Calu3 (cell line): ENCODE results near the gene SLC35A2. TPM values are rescaled to one million over a fixed set of nuclear protein-coding genes. Genes with fewer than 3 reads are reported as not detected.
"Not testable (repeated sequence)": the region's sequence is repeated elsewhere in the genome, so short reads cannot be mapped to it uniquely, and the experiment has no call there.

Experiments used
- BruUV-seq: library from RNA; stranded (reverse); fragments of 400-500 nt; replicated peaks from 2 replicates; lab custom pipeline; 2021; lab: Mats Ljungman, UMichigan
- CTCF ChIA-PET: fragments of 300-600 bp; sonication (Branson Sonifier 250); formaldehyde crosslinking; loops from one replicate; lab custom pipeline; 2022; ENCODE audit warnings: antibody characterized with exemption; lab: Charles Lee
- DNase-seq: peaks from one replicate; pipeline ENCODE4 v3.0.0; 2022
- H3K27ac Mint-ChIP-seq: one replicate; pipeline ENCODE4 v1.8.0; 2022; ENCODE audit warnings: mixed read lengths; ENCODE audit not compliant: unreplicated experiment
- H3K27me3 Mint-ChIP-seq: one replicate; pipeline ENCODE4 v1.8.0; 2022; ENCODE audit warnings: mixed read lengths; ENCODE audit not compliant: unreplicated experiment
- H3K36me3 Mint-ChIP-seq: one replicate; pipeline ENCODE4 v1.8.0; 2022; ENCODE audit warnings: mild to moderate bottlenecking, moderate library complexity, mixed read lengths; ENCODE audit not compliant: insufficient read depth, unreplicated experiment
- H3K4me1 Mint-ChIP-seq: one replicate; pipeline ENCODE4 v1.8.0; 2022; ENCODE audit warnings: mild to moderate bottlenecking, low read depth, mixed read lengths; ENCODE audit not compliant: unreplicated experiment
- H3K4me3 Mint-ChIP-seq: one replicate; pipeline ENCODE4 v1.8.0; 2022; ENCODE audit warnings: mild to moderate bottlenecking, low read depth, moderate library complexity, mixed read lengths; ENCODE audit not compliant: unreplicated experiment
- H3K9me3 Mint-ChIP-seq: one replicate; pipeline ENCODE4 v1.8.0; 2022; ENCODE audit warnings: low read depth, mixed read lengths; ENCODE audit not compliant: unreplicated experiment
- CTCF ChIP-seq: fragments of 200-600 bp; IDR thresholded peaks from one replicate; pipeline ENCODE4 v1.8.0; 2022; ENCODE audit warnings: antibody characterized with exemption; ENCODE audit not compliant: unreplicated experiment
- intact Hi-C: fragments of 100-400 bp; cut with micrococcal nuclease; formaldehyde crosslinking; loops from one replicate; pipeline ENCODE4 v1.10.0; 2022; ENCODE audit not compliant: unreplicated experiment
- total RNA-seq: library from RNA; stranded (reverse); gene quantifications from 2 replicates; pipeline ENCODE4 v1.2.3, GENCODE V29; 2022

SLC35A2 gene
- total RNA-seq, 1 experiment from 2014 or later, result 68.1 TPM

DNA sequence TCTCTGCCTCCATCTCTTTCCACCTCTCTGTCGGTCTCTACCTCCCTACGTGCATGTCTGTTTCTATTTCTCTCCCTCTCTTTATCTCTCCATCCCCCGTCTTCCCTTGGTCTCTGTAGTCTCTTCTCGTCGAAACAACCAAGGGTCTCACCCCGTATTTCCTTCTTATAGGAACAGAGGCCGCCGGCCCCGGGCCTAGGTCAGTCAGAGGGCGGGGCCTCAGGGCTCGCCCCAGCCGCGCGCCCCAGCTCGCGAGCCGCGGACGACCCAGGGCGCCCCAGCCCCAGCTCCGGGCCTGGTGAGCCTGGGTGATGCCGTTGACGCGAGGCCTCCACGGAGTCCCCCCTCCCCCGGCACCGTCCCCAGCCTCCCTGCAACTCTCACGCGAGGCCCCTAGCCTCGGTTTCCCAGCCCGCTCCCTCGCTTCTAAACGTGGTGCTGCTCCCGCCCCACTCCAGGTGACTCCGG, 20.5 kb downstream of the SLC35A2 start:
- DNase-seq, result no peak
- H3K4me3 Mint-ChIP-seq, result peak overlapping the region; percentile 74
- peaks cover 43% of the 10 kb centered on the region for H3K36me3 Mint-ChIP-seq
- intact Hi-C loops, result loop anchor here (10.0 kb wide), 1 partner anchor 56 kb away; the partner anchor contains the start of gene PCSK1N
- no peak for TF ChIP-seq CTCF
- H3K27ac Mint-ChIP-seq, result peak overlapping the region; percentile 69
- no TSS peak for BruUV-seq
- H3K27me3 Mint-ChIP-seq, result no peaks in the 10 kb centered on the region
- CTCF ChIA-PET, result interaction anchor here (0.7 to 1.5 kb wide), 5 partner anchors 9 to 67 kb away, joined by 3 to 4 read pairs (median 3); no protein-coding TSS in a partner anchor
- no peaks in the 10 kb centered on the region for H3K9me3 Mint-ChIP-seq
- H3K4me1 Mint-ChIP-seq, result peaks cover 14% of the 10 kb centered on the region

- Mint-ChIP-seq H3K4me3 (peak overlapping the region; percentile 74), H3K27me3 (no peaks in the 10 kb centered on the region), H3K36me3 (peaks cover 38% of the 10 kb centered on the region), H3K27ac (peak overlapping the region; percentile 69), H3K9me3 (no peaks in the 10 kb centered on the region), H3K4me1 (peaks cover 14% of the 10 kb centered on the region)
- CTCF ChIA-PET, result interaction anchor here (1.5 kb wide), 1 partner anchor 27 kb away, joined by 3 read pairs; no protein-coding TSS in a partner anchor
- intact Hi-C loops, result loop anchor here (10.0 kb wide), 1 partner anchor 56 kb away; the partner anchor contains the start of gene PCSK1N
- BruUV-seq, result no TSS peak
- TF ChIP-seq CTCF, result no peak
- no peak for DNase-seq
Measured at GRCh38 chrX:48890296-48890925, 21.0 kb downstream of the SLC35A2 start.

GRCh38 chrX:48886586-48886985, 24.9 kb downstream of the SLC35A2 start:
- H3K27ac Mint-ChIP-seq, H3K4me3 Mint-ChIP-seq, BruUV-seq, CTCF ChIA-PET, intact Hi-C loops, H3K9me3 Mint-ChIP-seq, H3K27me3 Mint-ChIP-seq, DNase-seq: not testable (repeated sequence)
- peaks cover 14% of the 10 kb centered on the region for H3K4me1 Mint-ChIP-seq
- peaks cover 18% of the 10 kb centered on the region for H3K36me3 Mint-ChIP-seq

- CTCF ChIA-PET, result no interaction called here
- Mint-ChIP-seq H3K36me3 (no peaks in the 10 kb centered on the region), H3K4me1 (no peaks in the 10 kb centered on the region), H3K9me3 (no peaks in the 10 kb centered on the region), H3K27me3 (no peaks in the 10 kb centered on the region), H3K4me3 (no peak overlapping the region), H3K27ac (no peak overlapping the region)
- DNase-seq, result no peak
- BruUV-seq, result no TSS peak
- intact Hi-C loops, result no loop called here
- no peak for TF ChIP-seq CTCF
Measured at GRCh38 chrX:48883729-48884128, 27.7 kb downstream of the SLC35A2 start.

GRCh38 chrX:48876944-48877343, 34.5 kb downstream of the SLC35A2 start:
- H3K36me3 Mint-ChIP-seq, H3K4me3 Mint-ChIP-seq, H3K27ac Mint-ChIP-seq, H3K9me3 Mint-ChIP-seq, H3K27me3 Mint-ChIP-seq, H3K4me1 Mint-ChIP-seq, intact Hi-C loops, DNase-seq, CTCF ChIA-PET, BruUV-seq: not testable (repeated sequence)

DNA sequence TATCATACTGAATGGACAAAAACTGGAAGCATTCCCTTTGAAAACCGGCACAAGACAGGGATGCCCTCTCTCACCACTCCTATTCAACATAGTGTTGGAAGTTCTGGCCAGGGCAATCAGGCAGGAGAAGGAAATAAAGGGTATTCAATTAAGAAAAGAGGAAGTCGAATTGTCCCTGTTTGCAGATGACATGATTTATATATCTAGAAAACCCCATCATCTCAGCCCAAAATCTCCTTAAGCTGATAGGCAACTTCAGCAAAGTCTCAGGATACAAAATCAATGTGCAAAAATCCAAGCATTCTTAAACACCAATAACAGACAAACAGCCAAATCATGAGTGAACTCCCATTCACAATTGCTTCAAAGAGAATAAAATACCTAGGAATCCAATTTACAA, 39.4 kb downstream of the SLC35A2 start:
- H3K36me3 Mint-ChIP-seq, result not testable (repeated sequence)

More for the DNA sequence above, 39.4 kb downstream of the SLC35A2 start:
- H3K9me3 Mint-ChIP-seq, H3K4me1 Mint-ChIP-seq, H3K4me3 Mint-ChIP-seq, H3K27me3 Mint-ChIP-seq, H3K27ac Mint-ChIP-seq, DNase-seq, CTCF ChIA-PET, BruUV-seq, intact Hi-C loops: not testable (repeated sequence)
